Astrocyte (in vitro differentiated cells and primary cell): ENCODE results near the gene IL10.

Source experiments
- EZH2 ChIP-seq: IDR thresholded peaks from 2 replicates; pipeline ENCODE4 v1.6.1; 2012; ENCODE audit warnings: mild to moderate bottlenecking, low read length, inconsistent platforms; ENCODE audit not compliant: insufficient read depth
- TF ChIP-seq, protein P1 (sequence below): IDR thresholded peaks from 2 replicates; pipeline ENCODE4 v1.5.1; 2011; ENCODE audit warnings: low read depth, mild to moderate bottlenecking, inconsistent platforms, low read length, moderate library complexity; ENCODE audit not compliant: insufficient read depth

DNA sequence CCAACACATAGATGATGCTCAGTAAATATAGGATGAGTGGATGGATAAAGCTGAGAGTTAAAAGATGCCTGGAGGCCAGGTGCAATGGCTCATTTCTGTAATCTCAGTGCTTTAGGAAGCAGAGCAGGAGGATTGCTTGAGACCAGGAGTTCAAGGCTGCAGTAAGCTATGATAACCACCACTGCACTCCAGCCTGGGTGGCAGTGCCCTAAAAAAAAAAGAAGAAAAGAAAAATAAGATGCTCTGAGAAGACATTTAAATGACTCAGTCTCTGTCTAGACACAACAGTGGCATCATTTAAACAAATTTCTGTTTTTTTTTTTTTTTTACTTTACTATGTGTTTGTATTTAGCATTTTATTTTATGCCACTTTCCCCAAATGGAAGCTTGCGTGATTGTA is 27.0 kb downstream of the IL10 start:
- TF ChIP-seq, protein P1, sequence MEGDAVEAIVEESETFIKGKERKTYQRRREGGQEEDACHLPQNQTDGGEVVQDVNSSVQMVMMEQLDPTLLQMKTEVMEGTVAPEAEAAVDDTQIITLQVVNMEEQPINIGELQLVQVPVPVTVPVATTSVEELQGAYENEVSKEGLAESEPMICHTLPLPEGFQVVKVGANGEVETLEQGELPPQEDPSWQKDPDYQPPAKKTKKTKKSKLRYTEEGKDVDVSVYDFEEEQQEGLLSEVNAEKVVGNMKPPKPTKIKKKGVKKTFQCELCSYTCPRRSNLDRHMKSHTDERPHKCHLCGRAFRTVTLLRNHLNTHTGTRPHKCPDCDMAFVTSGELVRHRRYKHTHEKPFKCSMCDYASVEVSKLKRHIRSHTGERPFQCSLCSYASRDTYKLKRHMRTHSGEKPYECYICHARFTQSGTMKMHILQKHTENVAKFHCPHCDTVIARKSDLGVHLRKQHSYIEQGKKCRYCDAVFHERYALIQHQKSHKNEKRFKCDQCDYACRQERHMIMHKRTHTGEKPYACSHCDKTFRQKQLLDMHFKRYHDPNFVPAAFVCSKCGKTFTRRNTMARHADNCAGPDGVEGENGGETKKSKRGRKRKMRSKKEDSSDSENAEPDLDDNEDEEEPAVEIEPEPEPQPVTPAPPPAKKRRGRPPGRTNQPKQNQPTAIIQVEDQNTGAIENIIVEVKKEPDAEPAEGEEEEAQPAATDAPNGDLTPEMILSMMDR = no peak
- no peak for TF ChIP-seq EZH2
